Stimulated activated CD4-positive, alpha-beta T cell treated with anti-CD3 and anti-CD28 coated beads, Interleukin-15, amount 100 ng/mL, for 48 hours (primary cell): ENCODE data around the gene NCOA7.
A peak's percentile ranks its signal among the peaks of the same experiment; 100 is the strongest.
"Not testable (repeated sequence)": the region's sequence is repeated elsewhere in the genome, so short reads cannot be mapped to it uniquely, and the experiment has no call there.

ENCODE experiments used
- DNase-seq, 2 donors: peaks; one replicate each; pipeline ENCODE4 v3.0.0-alpha.2; 2020; ENCODE audit warnings: low read depth in 2 of 2

The NCOA7 gene

GRCh38 chr6:125792680-125793079 lies 1.9 kb downstream of the NCOA7 start:
- DNase-seq: no peak

- DNase-seq: no peak
Measured at GRCh38 chr6:125793280-125793679, 2.5 kb downstream of the NCOA7 start.

- no peak for DNase-seq
Measured at GRCh38 chr6:125793863-125794262, 3.1 kb downstream of the NCOA7 start.

- DNase-seq: no peak
Measured at GRCh38 chr6:125794342-125795137, 3.8 kb downstream of the NCOA7 start.

- DNase-seq: no peak
Measured at GRCh38 chr6:125795301-125795700, 4.5 kb downstream of the NCOA7 start.

- DNase-seq: no peak
Measured at GRCh38 chr6:125797120-125797885, 6.5 kb downstream of the NCOA7 start.

GRCh38 chr6:125797886-125798444 lies 7.2 kb downstream of the NCOA7 start:
- DNase-seq: no peak

GRCh38 chr6:125798734-125799508 lies 8.2 kb downstream of the NCOA7 start:
- no peak for DNase-seq

- no peak for DNase-seq
Measured at GRCh38 chr6:125802383-125802782, 11.6 kb downstream of the NCOA7 start.

- no peak for DNase-seq
Measured at GRCh38 chr6:125802943-125803377, 12.2 kb downstream of the NCOA7 start.

GRCh38 chr6:125804264-125804663 lies 13.5 kb downstream of the NCOA7 start:
- DNase-seq: peak; percentile 11 to 14

GRCh38 chr6:125804866-125805425 lies 14.2 kb downstream of the NCOA7 start:
- DNase-seq: not testable (repeated sequence)

GRCh38 chr6:125806813-125807212 lies 16.1 kb downstream of the NCOA7 start:
- no peak for DNase-seq

GRCh38 chr6:125807293-125807692 lies 16.5 kb downstream of the NCOA7 start:
- DNase-seq: peak in 1 of 2 donors; percentile 10

- no peak for DNase-seq
Measured at GRCh38 chr6:125808060-125808459, 17.3 kb downstream of the NCOA7 start.

GRCh38 chr6:125808591-125808990 lies 17.8 kb downstream of the NCOA7 start:
- DNase-seq: no peak

GRCh38 chr6:125809570-125810170 lies 18.9 kb downstream of the NCOA7 start:
- no peak for DNase-seq

GRCh38 chr6:125810445-125810844 lies 19.7 kb downstream of the NCOA7 start:
- DNase-seq: no peak

- DNase-seq: no peak
Measured at GRCh38 chr6:125811259-125811658, 20.5 kb downstream of the NCOA7 start.

GRCh38 chr6:125812394-125813292 lies 21.9 kb downstream of the NCOA7 start:
- no peak for DNase-seq
